Loucy (cell line): ENCODE results near the gene OTUD1.

ENCODE experiments used
- EZH2phosphoT487 ChIP-seq: fragments of 200-600 bp; IDR thresholded peaks from 2 replicates; pipeline ENCODE4 v1.6.1; 2018; ENCODE audit warnings: antibody characterized with exemption, mild to moderate bottlenecking, moderate library complexity, borderline replicate concordance
- TF ChIP-seq, protein P1 (sequence below): fragments of 200-600 bp; sonication (generic); conservative IDR thresholded peaks from 2 replicates; pipeline ENCODE4 v1.5.1; 2014; ENCODE audit warnings: mild to moderate bottlenecking, antibody characterized with exemption, low read length

DNA sequence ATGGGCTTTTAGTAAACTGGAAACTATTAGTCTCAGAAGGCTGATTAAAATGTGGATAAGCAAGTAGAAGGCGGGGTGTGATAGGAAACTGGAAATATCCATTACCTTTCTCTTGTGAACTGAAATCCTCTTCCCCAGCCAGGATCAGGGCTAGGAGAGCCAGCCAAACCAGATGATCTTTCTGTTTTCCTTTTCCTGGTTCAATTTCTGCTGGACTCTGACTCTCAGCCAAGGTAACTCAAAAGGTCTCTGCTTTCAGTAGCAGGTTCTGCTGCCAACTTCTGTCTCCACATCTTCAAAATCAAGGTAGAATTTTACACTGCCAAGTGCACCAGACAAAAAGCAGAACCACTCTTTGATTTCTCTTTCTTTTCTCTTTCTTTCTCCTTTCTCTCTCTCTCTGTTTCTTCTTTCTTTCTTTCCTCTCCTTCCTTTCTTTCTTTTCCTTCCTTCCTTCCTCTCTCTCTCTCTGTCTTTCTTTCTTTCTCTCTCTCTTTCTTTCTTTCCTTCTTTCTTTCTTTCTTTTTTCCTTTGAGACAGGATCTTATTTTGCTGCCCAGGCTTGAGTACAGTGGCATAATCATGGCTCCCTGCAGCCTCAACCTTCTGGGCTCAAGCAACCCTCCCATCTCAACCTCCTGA is 30.8 kb downstream of the OTUD1 start:
- TF ChIP-seq, protein P1, sequence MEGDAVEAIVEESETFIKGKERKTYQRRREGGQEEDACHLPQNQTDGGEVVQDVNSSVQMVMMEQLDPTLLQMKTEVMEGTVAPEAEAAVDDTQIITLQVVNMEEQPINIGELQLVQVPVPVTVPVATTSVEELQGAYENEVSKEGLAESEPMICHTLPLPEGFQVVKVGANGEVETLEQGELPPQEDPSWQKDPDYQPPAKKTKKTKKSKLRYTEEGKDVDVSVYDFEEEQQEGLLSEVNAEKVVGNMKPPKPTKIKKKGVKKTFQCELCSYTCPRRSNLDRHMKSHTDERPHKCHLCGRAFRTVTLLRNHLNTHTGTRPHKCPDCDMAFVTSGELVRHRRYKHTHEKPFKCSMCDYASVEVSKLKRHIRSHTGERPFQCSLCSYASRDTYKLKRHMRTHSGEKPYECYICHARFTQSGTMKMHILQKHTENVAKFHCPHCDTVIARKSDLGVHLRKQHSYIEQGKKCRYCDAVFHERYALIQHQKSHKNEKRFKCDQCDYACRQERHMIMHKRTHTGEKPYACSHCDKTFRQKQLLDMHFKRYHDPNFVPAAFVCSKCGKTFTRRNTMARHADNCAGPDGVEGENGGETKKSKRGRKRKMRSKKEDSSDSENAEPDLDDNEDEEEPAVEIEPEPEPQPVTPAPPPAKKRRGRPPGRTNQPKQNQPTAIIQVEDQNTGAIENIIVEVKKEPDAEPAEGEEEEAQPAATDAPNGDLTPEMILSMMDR, result no peak
- no peak for TF ChIP-seq EZH2phosphoT487
